Measurements from ENCODE around the gene NRXN2. TPM values are rescaled to one million over a fixed set of nuclear protein-coding genes. Genes with fewer than 3 reads are reported as not detected.

NRXN2 gene
- polyA plus RNA-seq, 2 donors = 0.24 to 0.44 TPM

- H3K36me3 ChIP-seq (ENCODE audit: control insufficient read depth in 2 of 2, insufficient read depth in 2 of 2, low read length in 1 of 2) = no peaks in the 10 kb centered on the region
- H3K9me3 ChIP-seq (ENCODE audit: control insufficient read depth in 2 of 2, insufficient read depth in 1 of 2, low read depth in 1 of 2, low read length in 1 of 2) = no peaks in the 10 kb centered on the region
- no peak overlapping the region for H3K27ac ChIP-seq (ENCODE audit: low read depth in 2 of 2, low read length in 1 of 2)
- H3K4me3 ChIP-seq (ENCODE audit: low read depth in 1 of 2, low read length in 2 of 2) = no peak overlapping the region
- peaks cover 0 to 2% of the 10 kb centered on the region in 2 donors for H3K4me1 ChIP-seq (ENCODE audit: control insufficient read depth in 2 of 2, insufficient read depth in 2 of 2, low read length in 1 of 2)
- no peaks in the 10 kb centered on the region for H3K27me3 ChIP-seq (ENCODE audit: control insufficient read depth in 1 of 2, insufficient read depth in 2 of 2, low read length in 2 of 2)
- WGBS, 2 donors = 69 to 74% methylated on average over 5 of the region's 5 CpGs
Observed at GRCh38 chr11:64621283-64622019, 101.5 kb downstream of the NRXN2 start.

- Histone ChIP-seq H3K4me3 (ENCODE audit: low read depth in 1 of 2, low read length in 2 of 2) (no peak overlapping the region), H3K4me1 (ENCODE audit: control insufficient read depth in 2 of 2, insufficient read depth in 2 of 2, low read length in 1 of 2) (peaks cover 0 to 2% of the 10 kb centered on the region in 2 donors), H3K36me3 (ENCODE audit: control insufficient read depth in 2 of 2, insufficient read depth in 2 of 2, low read length in 1 of 2) (peaks cover 0 to 2% of the 10 kb centered on the region in 2 donors), H3K27ac (ENCODE audit: low read depth in 2 of 2, low read length in 1 of 2) (no peak overlapping the region), H3K9me3 (ENCODE audit: control insufficient read depth in 2 of 2, insufficient read depth in 1 of 2, low read depth in 1 of 2, low read length in 1 of 2) (no peaks in the 10 kb centered on the region), H3K27me3 (ENCODE audit: control insufficient read depth in 1 of 2, insufficient read depth in 2 of 2, low read length in 2 of 2) (no peaks in the 10 kb centered on the region)
- 41 to 59% methylated on average over 13 of the region's 13 CpGs for WGBS, 2 donors
Observed at GRCh38 chr11:64620381-64620971, 102.5 kb downstream of the NRXN2 start.

GRCh38 chr11:64619811-64620380, 103.1 kb downstream of the NRXN2 start:
- H3K36me3 ChIP-seq (ENCODE audit: control insufficient read depth in 2 of 2, insufficient read depth in 2 of 2, low read length in 1 of 2) = peaks cover 0 to 4% of the 10 kb centered on the region in 2 donors
- H3K27me3 ChIP-seq (ENCODE audit: control insufficient read depth in 1 of 2, insufficient read depth in 2 of 2, low read length in 2 of 2) = no peaks in the 10 kb centered on the region
- H3K4me1 ChIP-seq (ENCODE audit: control insufficient read depth in 2 of 2, insufficient read depth in 2 of 2, low read length in 1 of 2) = peaks cover 0 to 2% of the 10 kb centered on the region in 2 donors
- H3K9me3 ChIP-seq (ENCODE audit: control insufficient read depth in 2 of 2, insufficient read depth in 1 of 2, low read depth in 1 of 2, low read length in 1 of 2) = no peaks in the 10 kb centered on the region
- no peak overlapping the region for H3K4me3 ChIP-seq (ENCODE audit: low read depth in 1 of 2, low read length in 2 of 2)
- no peak overlapping the region for H3K27ac ChIP-seq (ENCODE audit: low read depth in 2 of 2, low read length in 1 of 2)
- WGBS, 2 donors = 53% methylated on average over 4 to 5 of the region's 5 CpGs

- no peaks in the 10 kb centered on the region for H3K9me3 ChIP-seq (ENCODE audit: control insufficient read depth in 2 of 2, insufficient read depth in 1 of 2, low read depth in 1 of 2, low read length in 1 of 2)
- no peak overlapping the region for H3K27ac ChIP-seq (ENCODE audit: low read depth in 2 of 2, low read length in 1 of 2)
- 86 to 91% methylated on average over 4 of the region's 4 CpGs for WGBS, 2 donors
- H3K4me1 ChIP-seq (ENCODE audit: control insufficient read depth in 2 of 2, insufficient read depth in 2 of 2, low read length in 1 of 2) = peaks cover 0 to 2% of the 10 kb centered on the region in 2 donors
- no peak overlapping the region for H3K4me3 ChIP-seq (ENCODE audit: low read depth in 1 of 2, low read length in 2 of 2)
- no peaks in the 10 kb centered on the region for H3K27me3 ChIP-seq (ENCODE audit: control insufficient read depth in 1 of 2, insufficient read depth in 2 of 2, low read length in 2 of 2)
- peaks cover 0 to 4% of the 10 kb centered on the region in 2 donors for H3K36me3 ChIP-seq (ENCODE audit: control insufficient read depth in 2 of 2, insufficient read depth in 2 of 2, low read length in 1 of 2)
Observed at GRCh38 chr11:64619196-64619595, 103.8 kb downstream of the NRXN2 start.

GRCh38 chr11:64616817-64617216, 106.2 kb downstream of the NRXN2 start:
- no peaks in the 10 kb centered on the region for H3K27me3 ChIP-seq (ENCODE audit: control insufficient read depth in 1 of 2, insufficient read depth in 2 of 2, low read length in 2 of 2)
- peaks cover 0 to 2% of the 10 kb centered on the region in 2 donors for H3K4me1 ChIP-seq (ENCODE audit: control insufficient read depth in 2 of 2, insufficient read depth in 2 of 2, low read length in 1 of 2)
- H3K27ac ChIP-seq (ENCODE audit: low read depth in 2 of 2, low read length in 1 of 2) = no peak overlapping the region
- peaks cover 0 to 4% of the 10 kb centered on the region in 2 donors for H3K36me3 ChIP-seq (ENCODE audit: control insufficient read depth in 2 of 2, insufficient read depth in 2 of 2, low read length in 1 of 2)
- H3K9me3 ChIP-seq (ENCODE audit: control insufficient read depth in 2 of 2, insufficient read depth in 1 of 2, low read depth in 1 of 2, low read length in 1 of 2) = no peaks in the 10 kb centered on the region
- 82 to 87% methylated on average over 3 of the region's 3 CpGs for WGBS, 2 donors
- H3K4me3 ChIP-seq (ENCODE audit: low read depth in 1 of 2, low read length in 2 of 2) = no peak overlapping the region

GRCh38 chr11:64614917-64615316, 108.1 kb downstream of the NRXN2 start:
- H3K4me1 ChIP-seq (ENCODE audit: control insufficient read depth in 2 of 2, insufficient read depth in 2 of 2, low read length in 1 of 2) = no peaks in the 10 kb centered on the region
- no peaks in the 10 kb centered on the region for H3K9me3 ChIP-seq (ENCODE audit: control insufficient read depth in 2 of 2, insufficient read depth in 1 of 2, low read depth in 1 of 2, low read length in 1 of 2)
- peaks cover 0 to 4% of the 10 kb centered on the region in 2 donors for H3K36me3 ChIP-seq (ENCODE audit: control insufficient read depth in 2 of 2, insufficient read depth in 2 of 2, low read length in 1 of 2)
- 68 to 74% methylated on average over 5 of the region's 5 CpGs for WGBS, 2 donors
- H3K27me3 ChIP-seq (ENCODE audit: control insufficient read depth in 1 of 2, insufficient read depth in 2 of 2, low read length in 2 of 2) = no peaks in the 10 kb centered on the region
- H3K4me3 ChIP-seq (ENCODE audit: low read depth in 1 of 2, low read length in 2 of 2) = no peak overlapping the region
- H3K27ac ChIP-seq (ENCODE audit: low read depth in 2 of 2, low read length in 1 of 2) = no peak overlapping the region

- Histone ChIP-seq H3K27ac (ENCODE audit: low read depth in 2 of 2, low read length in 1 of 2) (no peak overlapping the region), H3K4me1 (ENCODE audit: control insufficient read depth in 2 of 2, insufficient read depth in 2 of 2, low read length in 1 of 2) (no peaks in the 10 kb centered on the region), H3K27me3 (ENCODE audit: control insufficient read depth in 1 of 2, insufficient read depth in 2 of 2, low read length in 2 of 2) (no peaks in the 10 kb centered on the region), H3K9me3 (ENCODE audit: control insufficient read depth in 2 of 2, insufficient read depth in 1 of 2, low read depth in 1 of 2, low read length in 1 of 2) (no peaks in the 10 kb centered on the region), H3K36me3 (ENCODE audit: control insufficient read depth in 2 of 2, insufficient read depth in 2 of 2, low read length in 1 of 2) (peaks cover 0 to 4% of the 10 kb centered on the region in 2 donors), H3K4me3 (ENCODE audit: low read depth in 1 of 2, low read length in 2 of 2) (no peak overlapping the region)
- WGBS, 2 donors = 84 to 86% methylated on average over 6 of the region's 6 CpGs
Observed at GRCh38 chr11:64613648-64614047, 109.3 kb downstream of the NRXN2 start.

GRCh38 chr11:64611869-64612646, 110.9 kb downstream of the NRXN2 start:
- Histone ChIP-seq H3K9me3 (ENCODE audit: control insufficient read depth in 2 of 2, insufficient read depth in 1 of 2, low read depth in 1 of 2, low read length in 1 of 2) (no peaks in the 10 kb centered on the region), H3K27ac (ENCODE audit: low read depth in 2 of 2, low read length in 1 of 2) (no peak overlapping the region), H3K27me3 (ENCODE audit: control insufficient read depth in 1 of 2, insufficient read depth in 2 of 2, low read length in 2 of 2) (no peaks in the 10 kb centered on the region), H3K4me1 (ENCODE audit: control insufficient read depth in 2 of 2, insufficient read depth in 2 of 2, low read length in 1 of 2) (peaks cover 3% of the 10 kb centered on the region in 2 donors), H3K4me3 (ENCODE audit: low read depth in 1 of 2, low read length in 2 of 2) (no peak overlapping the region), H3K36me3 (ENCODE audit: control insufficient read depth in 2 of 2, insufficient read depth in 2 of 2, low read length in 1 of 2) (peaks cover 0 to 4% of the 10 kb centered on the region in 2 donors)
- WGBS, 2 donors = 69 to 75% methylated on average over 11 of the region's 11 CpGs

- Histone ChIP-seq H3K27me3 (ENCODE audit: control insufficient read depth in 1 of 2, insufficient read depth in 2 of 2, low read length in 2 of 2) (no peaks in the 10 kb centered on the region), H3K36me3 (ENCODE audit: control insufficient read depth in 2 of 2, insufficient read depth in 2 of 2, low read length in 1 of 2) (peaks cover 0 to 4% of the 10 kb centered on the region in 2 donors)
- WGBS, 2 donors = 90 to 94% methylated on average over 2 of the region's 2 CpGs
Observed at GRCh38 chr11:64611176-64611575, 111.8 kb downstream of the NRXN2 start.

More at GRCh38 chr11:64611176-64611575, 111.8 kb downstream of the NRXN2 start:
- no peaks in the 10 kb centered on the region for H3K9me3 ChIP-seq (ENCODE audit: control insufficient read depth in 2 of 2, insufficient read depth in 1 of 2, low read depth in 1 of 2, low read length in 1 of 2)
- no peak overlapping the region for H3K4me3 ChIP-seq (ENCODE audit: low read depth in 1 of 2, low read length in 2 of 2)
- H3K4me1 ChIP-seq (ENCODE audit: control insufficient read depth in 2 of 2, insufficient read depth in 2 of 2, low read length in 1 of 2) = peaks cover 3% of the 10 kb centered on the region in 2 donors
- H3K27ac ChIP-seq (ENCODE audit: low read depth in 2 of 2, low read length in 1 of 2) = no peak overlapping the region

Data from esophagus (tissue), 2 donors.